MM.1S (cell line): Measurements from ENCODE around the gene ZCCHC24.

Experiments used
- DNase-seq: peaks from one replicate; pipeline ENCODE4 v3.0.0-alpha.2; 2015
- H2AFZ ChIP-seq: fragments of 300-600 bp; sonication (generic); 2 replicates; pipeline ENCODE4 v1.6.0; 2016; ENCODE audit warnings: antibody characterized with exemption, low read length
- H3F3A ChIP-seq: fragments of 300-600 bp; sonication (generic); 2 replicates; pipeline ENCODE4 v1.6.1; 2016; ENCODE audit warnings: mild to moderate bottlenecking, antibody characterized with exemption, low read length, moderate library complexity, mixed read lengths; ENCODE audit not compliant: insufficient read depth
- H3K27ac ChIP-seq: fragments of 300-600 bp; sonication (generic); 2 replicates; pipeline ENCODE4 v1.5.1; 2016; ENCODE audit warnings: mild to moderate bottlenecking, low read length
- H3K27me3 ChIP-seq: fragments of 300-600 bp; sonication (generic); replicated peaks from 2 replicates; pipeline ENCODE4 v1.6.0; 2016; ENCODE audit warnings: low read length; ENCODE audit not compliant: insufficient read depth
- H3K36me3 ChIP-seq: fragments of 300-600 bp; sonication (generic); replicated peaks from 2 replicates; pipeline ENCODE4 v1.6.1; 2016; ENCODE audit warnings: mild to moderate bottlenecking, low read length, mixed read lengths; ENCODE audit not compliant: insufficient read depth
- H3K4me1 ChIP-seq: fragments of 300-600 bp; sonication (generic); 2 replicates; pipeline ENCODE4 v1.6.1; 2016; ENCODE audit warnings: low read length, mixed read lengths
- H3K4me2 ChIP-seq: fragments of 300-600 bp; sonication (generic); 2 replicates; pipeline ENCODE4 v1.6.0; 2016; ENCODE audit warnings: low read depth, low read length
- H3K4me3 ChIP-seq: fragments of 300-600 bp; sonication (generic); 2 replicates; pipeline ENCODE4 v1.5.1; 2016; ENCODE audit warnings: low read length, mixed read lengths
- H3K79me2 ChIP-seq: fragments of 300-600 bp; sonication (generic); 2 replicates; pipeline ENCODE4 v1.6.1; 2016; ENCODE audit warnings: mixed run types, low read length, mixed read lengths
- H3K9ac ChIP-seq: fragments of 300-600 bp; sonication (generic); 2 replicates; pipeline ENCODE4 v1.6.1; 2016; ENCODE audit warnings: low read length, mixed read lengths
- H3K9me2 ChIP-seq: fragments of 300-600 bp; sonication (generic); replicated peaks from 2 replicates; pipeline ENCODE4 v1.6.1; 2016; ENCODE audit warnings: mild to moderate bottlenecking, low read length, mixed read lengths; ENCODE audit not compliant: insufficient read depth
- H3K9me3 ChIP-seq: fragments of 300-600 bp; sonication (generic); replicated peaks from 2 replicates; pipeline ENCODE4 v1.6.1; 2016; ENCODE audit warnings: mild to moderate bottlenecking, low read length, mixed read lengths; ENCODE audit not compliant: insufficient read depth
- H4K20me1 ChIP-seq: fragments of 300-600 bp; sonication (generic); 2 replicates; pipeline ENCODE4 v1.6.1; 2016; ENCODE audit warnings: mild to moderate bottlenecking, low read length, moderate library complexity, mixed read lengths; ENCODE audit not compliant: insufficient read depth
- EZH2 ChIP-seq: fragments of 300-600 bp; sonication (generic); optimal IDR thresholded peaks from 2 replicates; pipeline ENCODE3; 2017; ENCODE audit warnings: low read depth, mild to moderate bottlenecking, antibody characterized with exemption, low read length, mixed read lengths
- EZH2phosphoT487 ChIP-seq: fragments of 300-600 bp; sonication (generic); IDR thresholded peaks from 2 replicates; pipeline ENCODE4 v1.6.1; 2018; ENCODE audit warnings: antibody characterized with exemption, low read length
- TF ChIP-seq, protein P1 (sequence below): fragments of 300-600 bp; sonication (generic); IDR thresholded peaks from 2 replicates; pipeline ENCODE4 v1.5.1; 2016; ENCODE audit warnings: antibody characterized with exemption, low read length, mixed read lengths

Gene ZCCHC24

GRCh38 chr10:79440281-79440680, 5.1 kb downstream of the ZCCHC24 start:
- Histone ChIP-seq H3K36me3 (no peaks in the 10 kb centered on the region), H2AFZ (no peak overlapping the region), H3K9me2 (no peaks in the 10 kb centered on the region), H3K9me3 (no peaks in the 10 kb centered on the region), H4K20me1 (no peaks in the 10 kb centered on the region), H3K9ac (no peak overlapping the region), H3K27me3 (no peaks in the 10 kb centered on the region), H3K4me2 (no peak overlapping the region), H3K4me1 (peaks cover 4% of the 10 kb centered on the region; the same call in 1 of the 2 replicates), H3F3A (0 out of 2 replicates have a peak, but pooled peaks cover 4% of the 10 kb centered on the region), H3K27ac (no peak overlapping the region), H3K79me2 (no peaks in the 10 kb centered on the region), H3K4me3 (no peak overlapping the region)
- no peak for DNase-seq
- TF ChIP-seq EZH2phosphoT487 (no peak), EZH2 (no peak)
- TF ChIP-seq, protein P1, sequence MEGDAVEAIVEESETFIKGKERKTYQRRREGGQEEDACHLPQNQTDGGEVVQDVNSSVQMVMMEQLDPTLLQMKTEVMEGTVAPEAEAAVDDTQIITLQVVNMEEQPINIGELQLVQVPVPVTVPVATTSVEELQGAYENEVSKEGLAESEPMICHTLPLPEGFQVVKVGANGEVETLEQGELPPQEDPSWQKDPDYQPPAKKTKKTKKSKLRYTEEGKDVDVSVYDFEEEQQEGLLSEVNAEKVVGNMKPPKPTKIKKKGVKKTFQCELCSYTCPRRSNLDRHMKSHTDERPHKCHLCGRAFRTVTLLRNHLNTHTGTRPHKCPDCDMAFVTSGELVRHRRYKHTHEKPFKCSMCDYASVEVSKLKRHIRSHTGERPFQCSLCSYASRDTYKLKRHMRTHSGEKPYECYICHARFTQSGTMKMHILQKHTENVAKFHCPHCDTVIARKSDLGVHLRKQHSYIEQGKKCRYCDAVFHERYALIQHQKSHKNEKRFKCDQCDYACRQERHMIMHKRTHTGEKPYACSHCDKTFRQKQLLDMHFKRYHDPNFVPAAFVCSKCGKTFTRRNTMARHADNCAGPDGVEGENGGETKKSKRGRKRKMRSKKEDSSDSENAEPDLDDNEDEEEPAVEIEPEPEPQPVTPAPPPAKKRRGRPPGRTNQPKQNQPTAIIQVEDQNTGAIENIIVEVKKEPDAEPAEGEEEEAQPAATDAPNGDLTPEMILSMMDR: no peak

GRCh38 chr10:79438699-79439085, 6.7 kb downstream of the ZCCHC24 start:
- Histone ChIP-seq H3K9me3 (no peaks in the 10 kb centered on the region), H4K20me1 (no peaks in the 10 kb centered on the region), H3K9me2 (no peaks in the 10 kb centered on the region), H3K27me3 (no peaks in the 10 kb centered on the region), H3K4me1 (0 out of 2 replicates have a peak, but pooled peaks cover under 1% of the 10 kb centered on the region), H3K4me3 (no peak overlapping the region), H3K27ac (no peak overlapping the region), H3F3A (no peaks in the 10 kb centered on the region), H3K9ac (no peak overlapping the region), H3K79me2 (no peaks in the 10 kb centered on the region), H2AFZ (no peak overlapping the region), H3K36me3 (no peaks in the 10 kb centered on the region), H3K4me2 (no peak overlapping the region)
- no peak for DNase-seq
- TF ChIP-seq, protein P1: no peak
- TF ChIP-seq EZH2phosphoT487 (no peak), EZH2 (no peak)

- Histone ChIP-seq H3F3A (no peaks in the 10 kb centered on the region), H3K27ac (no peak overlapping the region), H3K4me3 (no peak overlapping the region), H4K20me1 (no peaks in the 10 kb centered on the region), H2AFZ (no peak overlapping the region), H3K27me3 (no peaks in the 10 kb centered on the region), H3K9ac (no peak overlapping the region), H3K4me1 (no peaks in the 10 kb centered on the region), H3K4me2 (no peak overlapping the region), H3K9me3 (no peaks in the 10 kb centered on the region), H3K9me2 (no peaks in the 10 kb centered on the region), H3K79me2 (no peaks in the 10 kb centered on the region), H3K36me3 (no peaks in the 10 kb centered on the region)
- TF ChIP-seq EZH2phosphoT487: no peak
- TF ChIP-seq EZH2: no peak
- TF ChIP-seq, protein P1: no peak
- no peak for DNase-seq
Measured at GRCh38 chr10:79438021-79438698, 7.3 kb downstream of the ZCCHC24 start.
